GM12878 (cell line): ENCODE data around the gene SPINK1.

Source experiments
- ETV6 ChIP-seq, 2 experiments: fragments of 450-650 bp in 1 of 2; IDR thresholded peaks in 1 of 2; conservative IDR thresholded peaks in 1 of 2; 2 replicates each; pipeline ENCODE4 v1.6.1; 2014; ENCODE audit warnings: antibody characterized with exemption in 1 of 2, borderline replicate concordance in 1 of 2, low read depth in 1 of 2, mild to moderate bottlenecking in 1 of 2, moderate library complexity in 1 of 2
- SMAD1 ChIP-seq: fragments of 450-650 bp; IDR thresholded peaks from 2 replicates; pipeline ENCODE4 v1.6.1; 2018; ENCODE audit warnings: mild to moderate bottlenecking, low read depth; ENCODE audit not compliant: partially characterized antibody
- SMC3 ChIP-seq: IDR thresholded peaks from 2 replicates; pipeline ENCODE4 v1.6.1; 2011; ENCODE audit warnings: low read length, improper control_type of control experiment, borderline replicate concordance
- YY1 ChIP-seq: IDR thresholded peaks from 2 replicates; pipeline ENCODE4 v1.6.1; 2011; ENCODE audit warnings: low read depth, mild to moderate bottlenecking, low read length
- TF ChIP-seq, protein P1 (sequence below): IDR thresholded peaks from 2 replicates; pipeline ENCODE4 v1.6.1; 2012; ENCODE audit warnings: low read depth, low read length, improper control_type of control experiment

DNA sequence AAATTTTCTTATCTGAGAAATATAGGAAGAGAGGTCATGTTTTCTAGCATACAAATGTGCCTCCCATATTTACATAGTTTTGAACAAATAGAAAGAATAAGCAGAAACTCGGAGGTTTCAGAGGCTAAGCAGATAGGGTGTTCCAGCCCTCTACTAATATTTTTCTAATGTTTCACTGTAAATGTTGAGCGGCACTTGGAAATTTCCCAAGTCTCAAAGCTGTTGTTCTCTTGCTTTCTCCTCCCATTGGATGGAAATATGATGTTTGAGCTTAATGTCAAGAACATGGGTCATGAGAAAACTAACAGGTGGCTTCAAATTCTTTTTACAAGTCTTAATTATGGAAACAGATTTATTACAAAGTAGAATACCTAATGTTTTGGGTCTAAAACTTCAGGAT, 5.1 kb downstream of the SPINK1 start:
- TF ChIP-seq, protein P1, sequence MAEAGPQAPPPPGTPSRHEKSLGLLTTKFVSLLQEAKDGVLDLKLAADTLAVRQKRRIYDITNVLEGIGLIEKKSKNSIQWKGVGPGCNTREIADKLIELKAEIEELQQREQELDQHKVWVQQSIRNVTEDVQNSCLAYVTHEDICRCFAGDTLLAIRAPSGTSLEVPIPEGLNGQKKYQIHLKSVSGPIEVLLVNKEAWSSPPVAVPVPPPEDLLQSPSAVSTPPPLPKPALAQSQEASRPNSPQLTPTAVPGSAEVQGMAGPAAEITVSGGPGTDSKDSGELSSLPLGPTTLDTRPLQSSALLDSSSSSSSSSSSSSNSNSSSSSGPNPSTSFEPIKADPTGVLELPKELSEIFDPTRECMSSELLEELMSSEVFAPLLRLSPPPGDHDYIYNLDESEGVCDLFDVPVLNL: no peak
- TF ChIP-seq ETV6 (conservative IDR thresholded peaks at IDR 0.05 in 1 of 2, IDR thresholded peaks at IDR 0.05 in 1 of 2; ENCODE audit: borderline replicate concordance in 1 of 2, low read depth in 1 of 2): no peak
- no peak for TF ChIP-seq SMC3
- no peak for TF ChIP-seq YY1
- TF ChIP-seq SMAD1: no peak
